Measurements from ENCODE around the gene WNT7B.

DNA sequence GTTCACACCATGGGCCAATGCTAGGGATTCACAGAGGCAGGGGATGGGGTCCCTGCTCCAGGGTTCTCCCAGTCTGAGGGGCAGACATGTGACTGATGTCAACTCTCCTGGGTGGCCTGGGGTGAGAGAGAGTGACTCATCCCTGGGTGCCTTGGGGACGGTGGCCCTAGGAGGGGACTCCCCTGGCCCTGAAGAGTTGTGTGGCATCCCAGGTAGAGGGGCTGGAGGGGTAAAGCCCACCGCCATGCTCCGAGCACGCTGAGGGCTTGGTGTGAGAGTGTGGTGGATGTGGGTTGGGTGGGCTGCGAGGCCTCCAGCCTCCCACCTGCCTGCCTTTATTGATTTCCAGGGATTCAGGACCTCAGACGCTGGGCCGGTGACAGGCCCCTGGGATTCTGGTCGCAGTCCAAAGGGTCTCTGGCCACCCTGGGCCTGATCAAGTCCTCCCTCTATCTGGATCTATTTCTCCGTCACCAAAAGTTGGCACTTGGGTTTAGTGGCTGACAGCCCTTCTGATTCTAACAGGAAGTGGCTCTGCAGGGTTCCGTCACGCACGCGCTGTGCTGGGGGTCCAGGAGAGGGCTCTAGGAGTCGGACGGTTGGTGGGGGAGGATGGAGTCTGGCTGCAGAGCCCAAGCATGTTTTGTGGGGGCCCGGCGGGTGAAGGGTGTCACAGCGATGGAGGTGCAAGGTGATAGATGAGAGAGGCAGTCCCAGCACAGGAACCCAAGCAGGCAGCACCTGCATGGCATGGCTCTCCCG is 27.3 kb upstream of the WNT7B start:
- TF ChIP-seq POLR2A (IDR thresholded peaks at IDR 0.05), result no peak
- TF ChIP-seq, protein P1, sequence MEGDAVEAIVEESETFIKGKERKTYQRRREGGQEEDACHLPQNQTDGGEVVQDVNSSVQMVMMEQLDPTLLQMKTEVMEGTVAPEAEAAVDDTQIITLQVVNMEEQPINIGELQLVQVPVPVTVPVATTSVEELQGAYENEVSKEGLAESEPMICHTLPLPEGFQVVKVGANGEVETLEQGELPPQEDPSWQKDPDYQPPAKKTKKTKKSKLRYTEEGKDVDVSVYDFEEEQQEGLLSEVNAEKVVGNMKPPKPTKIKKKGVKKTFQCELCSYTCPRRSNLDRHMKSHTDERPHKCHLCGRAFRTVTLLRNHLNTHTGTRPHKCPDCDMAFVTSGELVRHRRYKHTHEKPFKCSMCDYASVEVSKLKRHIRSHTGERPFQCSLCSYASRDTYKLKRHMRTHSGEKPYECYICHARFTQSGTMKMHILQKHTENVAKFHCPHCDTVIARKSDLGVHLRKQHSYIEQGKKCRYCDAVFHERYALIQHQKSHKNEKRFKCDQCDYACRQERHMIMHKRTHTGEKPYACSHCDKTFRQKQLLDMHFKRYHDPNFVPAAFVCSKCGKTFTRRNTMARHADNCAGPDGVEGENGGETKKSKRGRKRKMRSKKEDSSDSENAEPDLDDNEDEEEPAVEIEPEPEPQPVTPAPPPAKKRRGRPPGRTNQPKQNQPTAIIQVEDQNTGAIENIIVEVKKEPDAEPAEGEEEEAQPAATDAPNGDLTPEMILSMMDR (IDR thresholded peaks at IDR 0.05), result no peak
